Thoracic aorta (tissue), 2 donors: ENCODE data around the gene SHROOM1. TPM values are rescaled to one million over a fixed set of nuclear protein-coding genes. Genes with fewer than 3 reads are reported as not detected.

Source experiments
- ATAC-seq: fragments of 150-250 bp; one replicate; pipeline ENCODE4 v1.8.0; 2017; ENCODE audit warnings: low read depth; ENCODE audit not compliant: insufficient number of reproducible peaks, low FRiP score
- DNase-seq: peaks from one replicate; pipeline ENCODE4 v3.0.0-alpha.2; 2020; ENCODE audit warnings: low spot score
- H3K27ac ChIP-seq, 2 donors: fragments of 200-600 bp; sonication (generic); 1 replicate in 1 of 2; 2 replicates in 1 of 2; pipeline ENCODE4 v1.5.1; 2016; ENCODE audit warnings: mild to moderate bottlenecking in 2 of 2, moderate library complexity in 2 of 2
- H3K27me3 ChIP-seq: fragments of 200-600 bp; sonication (generic); replicated peaks from 2 replicates; pipeline ENCODE4 v1.6.0; 2016; ENCODE audit warnings: mild to moderate bottlenecking; ENCODE audit not compliant: insufficient read depth
- H3K36me3 ChIP-seq: fragments of 200-600 bp; sonication (generic); one replicate; pipeline ENCODE4 v1.5.1; 2016
- H3K4me1 ChIP-seq, 2 donors: fragments of 200-600 bp; sonication (generic); 1 replicate in 1 of 2; 2 replicates in 1 of 2; pipeline versions ENCODE4 v1.5.1 to v1.6.0; 2016; ENCODE audit warnings: low read depth in 2 of 2, mild to moderate bottlenecking in 1 of 2; ENCODE audit not compliant: control insufficient read depth in 1 of 2
- H3K4me3 ChIP-seq: fragments of 200-600 bp; sonication (generic); 2 replicates; pipeline ENCODE4 v1.5.1; 2016; ENCODE audit warnings: mild to moderate bottlenecking
- H3K9me3 ChIP-seq: fragments of 200-600 bp; sonication (generic); 2 replicates; pipeline ENCODE4 v1.5.1; 2016
- CTCF ChIP-seq: fragments of 200-600 bp; sonication (generic); IDR thresholded peaks from one replicate; pipeline ENCODE4 v1.5.1; 2019; ENCODE audit warnings: antibody characterized with exemption
- total RNA-seq, 2 donors: library from RNA; depleted of rRNA; stranded (reverse); fragments of >200 nt; gene quantifications; one replicate each; pipeline versions ENCODE4 v1.1.0 to v1.2.3, GENCODE V29; 2016

Gene SHROOM1
- total RNA-seq, 2 donors from 2014 or later: 13.1 to 15.4 TPM

- H3K36me3 ChIP-seq: no peaks in the 10 kb centered on the region
Observed at GRCh38 chr5:132802044-132802684, 28.3 kb downstream of the SHROOM1 start.

GRCh38 chr5:132800545-132800944, 29.9 kb downstream of the SHROOM1 start:
- Histone ChIP-seq H3K36me3 (no peaks in the 10 kb centered on the region), H3K27me3 (no peaks in the 10 kb centered on the region), H3K27ac (no peak overlapping the region), H3K4me1 (no peaks in the 10 kb centered on the region), H3K4me3 (no peak overlapping the region), H3K9me3 (no peaks in the 10 kb centered on the region)
- no peak for TF ChIP-seq CTCF
- DNase-seq: no peak
- ATAC-seq: no peak

More at GRCh38 chr5:132802044-132802684, 28.3 kb downstream of the SHROOM1 start:
- Histone ChIP-seq H3K4me3 (no peak overlapping the region), H3K4me1 (no peaks in the 10 kb centered on the region), H3K27ac (no peak overlapping the region), H3K9me3 (no peaks in the 10 kb centered on the region), H3K27me3 (no peaks in the 10 kb centered on the region)
- ATAC-seq (no peak), DNase-seq (no peak)
- TF ChIP-seq CTCF: no peak

GRCh38 chr5:132799392-132799791, 31.1 kb downstream of the SHROOM1 start:
- no peak overlapping the region for H3K4me3 ChIP-seq
- H3K36me3 ChIP-seq: no peaks in the 10 kb centered on the region
- H3K27ac ChIP-seq: no peak overlapping the region
- no peaks in the 10 kb centered on the region for H3K27me3 ChIP-seq
- ATAC-seq (no peak), DNase-seq (no peak)
- TF ChIP-seq CTCF: no peak
- no peaks in the 10 kb centered on the region for H3K4me1 ChIP-seq
- H3K9me3 ChIP-seq: no peaks in the 10 kb centered on the region

GRCh38 chr5:132797651-132798050, 32.8 kb downstream of the SHROOM1 start:
- TF ChIP-seq CTCF: no peak
- H3K4me3 ChIP-seq: no peak overlapping the region
- H3K36me3 ChIP-seq: no peaks in the 10 kb centered on the region
- no peak overlapping the region for H3K27ac ChIP-seq
- H3K27me3 ChIP-seq: no peaks in the 10 kb centered on the region
- ATAC-seq (no peak), DNase-seq (no peak)
- no peaks in the 10 kb centered on the region for H3K4me1 ChIP-seq
- H3K9me3 ChIP-seq: no peaks in the 10 kb centered on the region

- no peaks in the 10 kb centered on the region for H3K36me3 ChIP-seq
- peaks cover 0 to 13% of the 10 kb centered on the region in 2 donors for H3K4me1 ChIP-seq
- H3K4me3 ChIP-seq: no peak overlapping the region
- no peak for TF ChIP-seq CTCF
- H3K27ac ChIP-seq: no peak overlapping the region
- ATAC-seq (no peak), DNase-seq (no peak)
- H3K27me3 ChIP-seq: no peaks in the 10 kb centered on the region
- no peaks in the 10 kb centered on the region for H3K9me3 ChIP-seq
Observed at GRCh38 chr5:132791026-132791425, 39.4 kb downstream of the SHROOM1 start.
